ENCODE measurements around the gene MRM2.

DNA sequence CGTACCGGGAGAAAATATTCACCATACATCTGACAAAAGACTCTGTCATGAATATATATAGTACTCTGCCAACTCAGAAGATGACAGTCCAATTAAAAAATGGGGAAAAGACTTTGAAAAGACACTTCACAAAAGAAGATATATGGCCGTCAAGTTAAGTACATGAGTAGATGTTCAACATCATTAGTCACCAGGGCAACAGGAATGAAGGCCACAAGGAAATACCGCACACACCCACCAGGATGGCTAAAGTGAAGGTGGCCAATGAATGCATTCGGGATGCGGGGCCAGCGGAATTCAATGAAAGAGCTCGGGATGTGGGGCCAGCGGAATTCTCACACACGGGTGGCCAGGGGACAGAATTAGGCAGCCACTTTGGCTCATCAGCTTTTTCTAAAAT is 51.5 kb downstream of the MRM2 start:
- TF ChIP-seq CTCF (IDR thresholded peaks at IDR 0.05) (no peak), POLR2A (IDR thresholded peaks at IDR 0.05) (no peak)

Measured in uterus (tissue), 2 donors.